GM10266 (cell line): Measurements from ENCODE around the gene CARD16.
"Not testable (repeated sequence)": the region's sequence is repeated elsewhere in the genome, so short reads cannot be mapped to it uniquely, and the experiment has no call there.

ENCODE experiments used
- DNase-seq: peaks from one replicate; pipeline ENCODE4 v3.0.0; 2012; ENCODE audit errors: extremely low spot score
- TF ChIP-seq, protein P1 (sequence below): IDR thresholded peaks from 2 replicates; pipeline ENCODE4 v1.5.1; 2012; ENCODE audit warnings: mild to moderate bottlenecking, low read depth; ENCODE audit not compliant: control insufficient read depth, insufficient read depth; ENCODE audit errors: missing control alignments

CARD16 gene

GRCh38 chr11:105073456-105074165, 28.5 kb upstream of the CARD16 start:
- TF ChIP-seq, protein P1, sequence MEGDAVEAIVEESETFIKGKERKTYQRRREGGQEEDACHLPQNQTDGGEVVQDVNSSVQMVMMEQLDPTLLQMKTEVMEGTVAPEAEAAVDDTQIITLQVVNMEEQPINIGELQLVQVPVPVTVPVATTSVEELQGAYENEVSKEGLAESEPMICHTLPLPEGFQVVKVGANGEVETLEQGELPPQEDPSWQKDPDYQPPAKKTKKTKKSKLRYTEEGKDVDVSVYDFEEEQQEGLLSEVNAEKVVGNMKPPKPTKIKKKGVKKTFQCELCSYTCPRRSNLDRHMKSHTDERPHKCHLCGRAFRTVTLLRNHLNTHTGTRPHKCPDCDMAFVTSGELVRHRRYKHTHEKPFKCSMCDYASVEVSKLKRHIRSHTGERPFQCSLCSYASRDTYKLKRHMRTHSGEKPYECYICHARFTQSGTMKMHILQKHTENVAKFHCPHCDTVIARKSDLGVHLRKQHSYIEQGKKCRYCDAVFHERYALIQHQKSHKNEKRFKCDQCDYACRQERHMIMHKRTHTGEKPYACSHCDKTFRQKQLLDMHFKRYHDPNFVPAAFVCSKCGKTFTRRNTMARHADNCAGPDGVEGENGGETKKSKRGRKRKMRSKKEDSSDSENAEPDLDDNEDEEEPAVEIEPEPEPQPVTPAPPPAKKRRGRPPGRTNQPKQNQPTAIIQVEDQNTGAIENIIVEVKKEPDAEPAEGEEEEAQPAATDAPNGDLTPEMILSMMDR: no peak
- no peak for DNase-seq

DNA sequence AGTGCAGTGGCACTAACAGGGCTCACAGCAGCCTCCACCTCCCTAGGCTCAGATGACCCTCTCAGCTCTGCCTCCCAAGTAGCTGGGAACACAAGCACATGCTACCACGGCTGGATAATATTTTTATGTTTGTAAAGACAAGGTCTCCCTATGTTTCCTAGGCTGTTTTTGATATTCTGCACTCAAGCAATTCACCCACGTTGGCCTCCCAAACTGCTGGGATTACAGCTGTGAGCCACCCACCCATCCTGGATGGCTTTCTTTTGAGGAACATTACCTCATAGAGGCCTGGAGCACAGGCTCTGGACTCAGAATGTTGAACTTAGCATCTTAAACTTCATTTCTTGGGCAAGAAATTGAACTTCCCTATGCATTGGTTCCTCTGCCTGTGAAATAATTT, 26.9 kb upstream of the CARD16 start:
- DNase-seq: not testable (repeated sequence)

DNA sequence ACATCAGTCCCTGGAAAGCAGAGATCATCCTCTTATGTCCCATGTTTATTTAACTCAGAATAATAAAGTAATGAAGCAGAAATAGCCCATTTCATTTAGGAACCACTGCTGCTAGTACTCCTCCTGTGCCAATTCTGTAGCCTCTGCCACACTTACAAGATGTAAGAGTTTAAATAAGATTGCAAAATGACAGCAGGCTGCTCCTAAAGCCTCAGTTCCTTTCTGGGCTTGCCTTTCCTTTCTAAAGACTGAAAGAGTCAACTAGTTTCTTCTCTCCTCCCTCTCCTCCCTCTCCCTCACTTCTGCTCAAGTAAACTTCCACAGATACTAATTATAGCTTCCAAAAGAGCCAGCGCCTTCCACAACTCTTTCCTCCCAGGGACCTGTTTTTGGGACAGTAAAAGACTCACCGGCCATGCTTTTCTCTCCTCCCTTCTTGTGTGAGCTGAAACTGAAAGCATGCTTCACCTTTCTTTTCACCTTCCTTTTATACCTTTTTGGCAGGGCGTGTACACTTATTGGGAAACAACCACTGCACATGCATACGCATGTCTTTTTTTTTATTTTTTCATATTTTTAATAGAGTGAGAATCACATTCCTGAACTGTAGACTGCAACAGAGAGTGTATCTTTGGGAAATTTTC, 26.1 kb upstream of the CARD16 start:
- no peak for DNase-seq
- TF ChIP-seq, protein P1: no peak

DNA sequence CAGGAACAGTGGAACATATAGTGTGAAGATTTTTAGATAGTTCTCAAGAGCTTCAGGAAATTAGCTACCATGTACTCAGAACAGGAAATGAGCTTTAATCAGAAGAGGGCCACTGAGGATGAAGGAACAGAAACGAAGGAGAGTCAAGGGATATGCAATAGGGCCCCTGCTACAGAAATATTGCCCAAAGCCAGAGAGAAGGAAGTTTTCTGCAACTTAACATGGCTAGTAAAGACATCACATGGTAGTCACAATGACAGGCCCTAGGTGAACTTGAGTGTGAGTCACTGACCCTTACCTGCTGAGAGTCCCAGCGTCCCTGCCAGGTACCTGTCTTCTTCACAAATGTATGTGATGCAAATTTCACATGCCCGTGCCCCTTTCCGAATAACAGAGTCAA, 25.2 kb upstream of the CARD16 start:
- TF ChIP-seq, protein P1: no peak
- DNase-seq: no peak

DNA sequence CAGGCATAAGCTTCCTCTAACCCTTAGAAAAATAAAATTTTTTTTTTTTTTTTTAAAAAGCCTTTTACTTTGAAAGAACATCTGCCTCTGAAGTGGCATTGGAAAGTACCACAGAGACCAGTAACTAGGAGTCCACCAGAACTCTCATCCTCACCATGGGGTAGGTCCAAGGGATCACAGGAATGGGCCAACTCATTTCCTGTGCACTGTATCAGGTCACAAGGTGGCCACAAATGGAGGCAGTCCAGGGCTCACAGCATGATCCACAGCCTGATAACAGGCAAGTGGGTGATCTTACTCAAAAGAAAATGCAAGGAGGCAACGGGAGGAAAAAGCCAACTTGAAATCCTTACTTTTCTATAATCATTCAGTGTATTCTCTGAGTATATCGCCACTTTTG, 24.6 kb upstream of the CARD16 start:
- DNase-seq: not testable (repeated sequence)

- not testable (repeated sequence) for DNase-seq
Measured at GRCh38 chr11:105063245-105063941, 18.3 kb upstream of the CARD16 start.

DNA sequence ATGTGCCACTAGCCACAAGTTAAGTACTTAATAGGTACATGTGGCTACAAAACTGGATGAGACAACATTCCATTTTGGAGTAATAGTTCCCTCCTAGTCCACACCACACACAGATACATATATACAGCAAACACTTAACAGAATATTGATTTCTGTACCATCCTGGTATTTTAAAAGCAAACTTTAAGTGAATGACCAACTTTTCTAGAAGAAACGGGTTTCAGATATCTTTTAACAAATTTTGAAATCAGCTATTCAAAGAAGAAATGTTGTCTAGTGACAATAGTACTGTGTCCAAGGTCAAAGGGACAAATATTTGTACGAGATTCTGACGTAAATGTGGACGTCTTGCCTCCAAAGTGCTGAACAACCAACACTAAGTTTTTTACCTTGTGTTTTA, 12.3 kb upstream of the CARD16 start:
- no peak for DNase-seq
- TF ChIP-seq, protein P1: no peak

DNA sequence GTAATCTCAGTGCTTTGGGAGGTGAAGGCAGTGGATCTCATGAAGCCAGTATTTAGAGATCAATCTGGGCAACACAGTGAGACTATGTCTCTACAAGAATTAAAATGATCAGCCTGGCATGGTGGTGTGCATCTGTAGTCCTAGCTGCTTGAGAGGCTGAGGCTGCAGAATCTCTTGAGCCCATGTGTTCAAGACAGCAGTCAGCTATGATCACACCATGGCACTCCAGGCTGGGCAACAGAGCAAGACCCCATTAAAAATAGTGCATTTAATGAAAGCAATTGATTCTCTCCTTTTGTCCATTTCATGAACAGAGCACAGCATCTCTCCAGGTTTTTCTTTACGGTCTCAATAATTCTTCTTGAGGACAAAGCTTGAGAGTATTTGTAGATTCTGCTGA, 11.3 kb upstream of the CARD16 start:
- TF ChIP-seq, protein P1: no peak
- no peak for DNase-seq
